Activated CD4-positive, alpha-beta T cell treated with anti-CD3 and anti-CD28 coated beads for 48 hours (primary cell): Measurements from ENCODE around the gene KLRC2.
"Not testable (repeated sequence)": the region's sequence is repeated elsewhere in the genome, so short reads cannot be mapped to it uniquely, and the experiment has no call there.

Experiments
- DNase-seq: peaks from one replicate; pipeline ENCODE4 v3.0.0-alpha.2; 2020

Gene KLRC2

GRCh38 chr12:10435816-10436215 lies at the start of gene KLRC2:
Gene KLRC2 (minus strand): TSS chr12:10436010. CDS start chr12:10435986, 24 bp downstream.
- not testable (repeated sequence) for DNase-seq

GRCh38 chr12:10481901-10482300 lies 46.1 kb upstream of the KLRC2 start:
- DNase-seq, result not testable (repeated sequence)

DNA sequence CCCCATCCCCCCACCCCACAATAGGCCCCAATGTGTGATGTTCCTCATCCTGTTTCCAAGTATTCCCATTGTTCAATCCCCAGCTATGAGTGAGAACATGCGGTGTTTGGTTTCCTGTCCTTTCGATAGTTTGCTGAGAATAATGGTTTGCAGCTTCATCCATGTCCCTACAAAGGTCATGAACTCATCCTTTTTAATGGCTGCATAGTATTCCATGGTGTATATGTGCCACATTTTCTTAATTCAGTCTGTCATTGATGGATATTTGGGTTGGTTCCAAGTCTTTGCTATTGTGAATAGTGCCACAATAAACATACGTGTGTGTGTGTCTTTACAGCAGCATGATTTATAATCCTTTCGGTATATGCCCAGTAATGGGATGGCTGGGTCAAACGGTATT lies 37.0 kb upstream of the KLRC2 start:
- DNase-seq, result not testable (repeated sequence)

DNA sequence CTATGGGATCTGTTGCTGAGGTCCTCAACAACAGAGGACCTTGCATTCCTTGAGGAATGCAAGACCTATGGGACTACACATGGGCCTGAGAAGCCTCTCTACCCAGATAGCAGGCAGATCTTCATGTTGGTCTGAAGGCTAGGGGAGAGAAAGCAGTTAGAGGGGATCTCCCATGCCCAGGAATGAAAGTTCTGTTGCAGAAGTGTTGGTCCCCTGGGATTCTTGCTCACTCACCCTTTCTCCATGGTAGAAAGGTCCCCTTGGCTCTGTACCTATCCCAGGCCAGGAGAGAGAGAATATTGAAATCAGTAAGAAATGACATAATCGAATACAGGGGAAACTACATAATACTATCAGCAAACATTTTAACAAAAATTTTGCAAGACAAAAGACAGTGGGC lies 33.9 kb upstream of the KLRC2 start:
- DNase-seq, result no peak

DNA sequence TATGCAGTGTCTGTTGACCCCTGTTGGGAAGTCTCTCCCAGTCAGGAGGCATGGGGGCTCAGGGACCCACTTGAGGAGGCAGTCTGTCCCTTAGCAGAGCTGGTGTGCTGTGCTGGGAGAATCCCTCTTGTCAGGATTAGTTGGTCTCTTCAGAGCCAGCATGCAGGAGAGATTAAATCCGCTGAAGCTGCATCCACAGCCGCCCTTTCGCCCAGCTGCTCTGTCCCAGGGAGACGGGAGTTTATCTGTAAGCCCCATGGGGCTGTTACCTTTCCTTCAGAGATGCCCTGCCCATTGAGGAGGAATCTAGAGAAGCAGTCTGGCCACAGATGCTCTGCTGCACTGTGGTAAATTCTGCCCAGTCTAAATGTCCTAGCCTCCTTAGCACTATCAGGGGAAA lies 30.5 kb upstream of the KLRC2 start:
- DNase-seq, result no peak

GRCh38 chr12:10457760-10458159 lies 21.9 kb upstream of the KLRC2 start:
- DNase-seq, result no peak

DNA sequence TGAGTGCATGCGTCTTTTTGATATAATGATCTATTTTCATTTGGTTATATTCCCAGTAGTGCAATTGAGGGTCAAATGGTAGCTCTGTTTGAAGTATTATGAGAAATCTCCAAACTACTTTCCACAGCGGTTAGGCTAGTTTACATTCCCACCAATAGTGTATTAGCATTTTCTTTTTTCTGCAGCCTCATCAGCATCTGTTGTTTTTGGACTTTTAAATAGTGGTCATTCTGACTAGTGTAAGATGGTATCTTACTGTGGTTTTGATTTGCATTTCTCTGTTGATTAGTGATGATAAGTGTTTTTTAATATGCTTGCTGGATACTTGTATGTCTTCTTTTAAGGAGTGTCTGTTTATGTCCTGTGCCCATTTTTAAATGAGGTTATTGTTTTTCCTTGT lies 21.0 kb upstream of the KLRC2 start:
- DNase-seq, result no peak

- no peak for DNase-seq
Observed at GRCh38 chr12:10455766-10456165, 20.0 kb upstream of the KLRC2 start.

DNA sequence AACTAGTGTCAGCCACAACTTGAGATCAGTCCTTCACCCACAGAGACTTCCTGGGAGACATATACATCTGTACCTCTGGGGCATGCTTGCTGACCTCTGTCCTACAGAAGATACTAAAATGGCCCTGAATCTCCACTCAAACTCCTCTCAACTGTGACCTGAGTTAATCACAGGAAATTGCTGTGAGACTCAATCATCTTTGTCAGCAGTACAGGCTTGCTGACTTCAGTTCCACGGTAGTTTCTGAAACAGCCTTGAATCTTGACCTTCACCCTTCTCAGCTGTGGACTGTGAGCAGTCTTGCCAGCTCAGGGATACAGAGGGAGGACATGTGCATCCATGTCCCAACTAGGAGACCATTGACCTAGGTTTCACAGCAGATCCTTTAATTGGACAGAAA lies 18.7 kb upstream of the KLRC2 start:
- DNase-seq, result no peak

DNA sequence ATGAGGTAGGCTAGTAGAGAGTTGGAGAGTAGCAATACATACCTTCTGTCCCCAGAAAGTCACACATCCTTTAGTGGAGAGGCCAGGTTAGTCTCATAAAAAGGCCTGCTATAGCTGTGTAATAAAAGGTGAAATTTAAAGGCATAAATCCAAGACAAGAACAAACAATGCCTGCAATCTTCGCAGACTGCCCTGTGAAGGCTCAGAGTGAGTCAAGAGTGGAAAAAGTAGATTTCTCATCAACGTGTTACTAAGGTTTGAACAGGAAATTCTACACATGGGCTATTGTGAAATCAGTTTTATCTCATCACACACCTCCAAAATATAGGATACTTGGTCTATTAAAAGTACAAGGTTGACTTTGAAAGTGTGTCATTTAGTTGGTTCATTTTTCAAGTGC lies 17.3 kb upstream of the KLRC2 start, which contains the start of gene KLRC1:
Gene KLRC1 (minus strand): TSS at position 222 of the 400 bp plus-strand sequence. CDS start 2,221 bp downstream, outside the sequence.
- DNase-seq, result no peak

- DNase-seq, result no peak
Observed at GRCh38 chr12:10448236-10448635, 12.4 kb upstream of the KLRC2 start.

GRCh38 chr12:10446052-10446451 lies 10.2 kb upstream of the KLRC2 start:
- not testable (repeated sequence) for DNase-seq

DNA sequence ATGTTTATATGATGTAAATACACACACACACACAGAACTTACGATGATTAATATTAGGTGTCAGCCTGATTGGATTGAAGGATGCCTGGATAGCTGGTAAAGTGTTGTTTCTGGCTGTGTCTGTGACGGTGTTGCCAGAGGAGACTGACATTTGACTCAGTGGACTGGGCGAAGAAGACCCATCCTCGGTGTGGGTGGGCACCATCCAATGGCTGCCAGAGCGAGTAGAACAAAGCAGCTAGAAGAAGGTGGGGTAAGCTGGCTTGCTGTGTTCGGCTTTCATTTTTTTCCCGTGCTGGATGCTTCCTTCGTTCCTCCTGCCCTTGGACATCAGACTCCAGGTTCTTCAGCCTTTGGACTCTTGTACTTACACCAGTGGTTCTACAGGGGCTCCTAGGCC lies 5.3 kb upstream of the KLRC2 start:
- DNase-seq, result not testable (repeated sequence)

GRCh38 chr12:10439608-10440274 lies 3.9 kb upstream of the KLRC2 start:
- DNase-seq, result not testable (repeated sequence)

GRCh38 chr12:10437601-10438000 lies 1.8 kb upstream of the KLRC2 start:
- DNase-seq, result not testable (repeated sequence)

- not testable (repeated sequence) for DNase-seq
Observed at GRCh38 chr12:10430623-10431022, 5.2 kb downstream of the KLRC2 start.

DNA sequence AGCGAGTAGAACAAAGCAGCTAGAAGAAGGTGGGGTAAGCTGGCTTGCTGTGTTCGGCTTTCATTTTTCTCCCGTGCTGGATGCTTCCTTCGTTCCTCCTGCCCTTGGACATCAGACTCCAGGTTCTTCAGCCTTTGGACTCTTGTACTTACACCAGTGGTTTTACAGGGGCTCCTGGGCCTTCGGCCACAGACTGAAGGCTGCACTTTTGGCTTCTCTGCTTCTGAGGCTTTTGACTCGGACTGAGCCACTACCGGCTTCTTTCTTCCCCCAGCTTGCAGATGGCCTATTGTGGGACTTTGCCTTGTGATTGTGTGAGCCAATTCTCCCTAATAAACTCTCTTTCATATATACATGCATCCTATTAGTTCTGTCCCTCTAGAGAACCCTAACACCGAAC lies 9.9 kb downstream of the KLRC2 start:
- not testable (repeated sequence) for DNase-seq

DNA sequence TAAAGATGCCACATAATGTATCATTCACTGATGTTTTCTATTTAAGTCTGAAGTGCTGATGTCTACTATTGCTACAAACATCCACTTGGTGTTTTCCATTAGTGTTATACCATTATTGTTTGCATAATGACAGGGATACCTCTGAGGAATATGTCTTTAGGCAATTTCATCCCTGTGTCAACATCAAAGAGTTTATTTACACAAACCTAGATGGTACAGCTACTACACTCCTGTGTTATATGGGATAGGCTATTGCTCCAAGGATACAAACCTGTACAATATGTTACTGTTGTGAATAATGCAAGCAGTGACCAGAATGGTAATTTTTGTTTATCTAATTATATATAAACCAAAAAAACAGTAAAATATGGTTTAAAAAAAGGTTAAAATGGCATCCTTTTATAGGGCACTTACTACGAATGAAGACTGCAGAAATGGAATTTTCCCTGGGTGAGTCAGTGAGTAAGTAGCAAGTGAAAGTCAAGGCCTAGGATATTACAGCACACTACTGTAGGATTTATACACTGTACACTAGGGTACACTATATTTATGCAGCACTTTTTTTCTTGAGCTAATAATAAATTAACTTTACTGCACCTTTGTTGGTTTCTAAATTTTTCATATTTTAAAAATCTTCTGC lies 11.4 kb downstream of the KLRC2 start:
- DNase-seq, result not testable (repeated sequence)

GRCh38 chr12:10422159-10422558 lies 13.7 kb downstream of the KLRC2 start:
- DNase-seq, result not testable (repeated sequence)

- DNase-seq, result not testable (repeated sequence)
Observed at GRCh38 chr12:10420334-10420733, 15.5 kb downstream of the KLRC2 start, which contains the start of gene KLRC3. Gene KLRC3 (minus strand): TSS chr12:10420595. CDS start chr12:10420550, 45 bp downstream.

GRCh38 chr12:10409392-10409791 lies 26.4 kb downstream of the KLRC2 start, which contains the start of gene KLRC4:
Gene KLRC4 (minus strand): TSS chr12:10409757. CDS start chr12:10409575, 182 bp downstream.
- DNase-seq, result no peak

DNA sequence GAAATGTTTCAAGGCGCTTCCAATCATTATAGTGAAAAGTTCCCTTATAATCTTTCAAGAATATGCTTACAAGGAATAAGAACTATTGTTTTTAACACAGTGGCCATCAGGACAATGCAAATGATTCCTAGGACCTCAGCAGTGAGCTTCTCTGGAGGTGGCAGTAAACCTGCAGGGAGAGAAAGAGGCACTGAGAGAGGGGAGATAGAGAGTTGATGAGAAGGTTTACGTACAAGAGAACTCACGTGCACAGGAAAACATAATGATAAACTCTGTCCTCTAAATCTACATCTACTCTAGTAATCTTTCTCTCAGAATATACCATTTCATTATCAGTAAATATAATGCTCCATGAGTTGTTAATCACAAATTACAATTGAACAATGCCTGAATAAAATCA lies 27.0 kb downstream of the KLRC2 start:
- DNase-seq, result no peak

- DNase-seq, result no peak
Observed at GRCh38 chr12:10406725-10407124, 29.1 kb downstream of the KLRC2 start.

DNA sequence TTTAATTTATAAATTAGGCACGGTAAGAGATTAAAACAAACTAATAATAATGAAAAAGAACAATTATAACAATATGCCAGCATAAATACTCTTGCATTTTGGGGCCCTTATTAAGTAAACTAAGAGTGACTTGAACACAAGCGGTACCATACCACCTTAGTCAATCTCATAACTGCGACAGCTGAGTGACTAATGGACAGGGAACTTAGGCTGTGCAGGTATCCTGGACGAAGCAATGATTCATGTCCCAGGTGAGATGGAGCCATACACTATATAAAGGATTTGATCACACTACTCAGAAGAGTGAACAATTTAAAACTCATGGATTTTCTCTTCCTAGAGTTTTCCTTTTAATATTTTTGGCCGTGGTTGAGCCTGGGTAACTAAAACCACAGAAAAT lies 30.5 kb downstream of the KLRC2 start:
- no peak for DNase-seq
